HL-60 (cell line): ENCODE measurements around the gene GNB4.

Experiments used
- DNase-seq, 2 experiments: peaks; one replicate each; pipeline ENCODE4 v3.0.0-alpha.2; 2010 to 2020; ENCODE audit warnings: low read depth in 1 of 2, low spot score in 1 of 2
- H3K27ac ChIP-seq: fragments of 250-450 bp; sonication (Bioruptor Pico); replicated peaks from 2 replicates; pipeline ENCODE4 v1.5.1; 2020; ENCODE audit warnings: mild to moderate bottlenecking, moderate library complexity
- H3K27me3 ChIP-seq: fragments of 250-450 bp; sonication (Bioruptor Pico); 2 replicates; pipeline ENCODE4 v1.5.1; 2021; ENCODE audit warnings: mild to moderate bottlenecking, moderate library complexity; ENCODE audit not compliant: insufficient read depth, poor library complexity, severe bottlenecking
- H3K4me3 ChIP-seq: replicated peaks from 2 replicates; pipeline ENCODE4 v1.5.1; 2011; ENCODE audit warnings: mild to moderate bottlenecking, control low read depth, low read length; ENCODE audit not compliant: insufficient read depth
- GABPA ChIP-seq: IDR thresholded peaks from 2 replicates; pipeline ENCODE4 v1.6.1; 2012; ENCODE audit warnings: low read depth
- POLR2AphosphoS5 ChIP-seq: IDR thresholded peaks from 2 replicates; pipeline ENCODE4 v1.6.1; 2012; ENCODE audit warnings: low read depth
- SPI1 ChIP-seq: IDR thresholded peaks from 2 replicates; pipeline ENCODE4 v1.6.1; 2012; ENCODE audit warnings: low read depth, mild to moderate bottlenecking, borderline replicate concordance
- TF ChIP-seq, protein P1 (sequence below): IDR thresholded peaks from one replicate; pipeline ENCODE4 v1.5.1; 2011; ENCODE audit warnings: low read length, control low read depth, inconsistent platforms; ENCODE audit not compliant: insufficient read depth
- TF ChIP-seq, protein P2 (sequence below): IDR thresholded peaks from 2 replicates; pipeline ENCODE4 v1.6.1; 2012; ENCODE audit warnings: low read depth; ENCODE audit not compliant: insufficient replicate concordance

Gene GNB4

DNA sequence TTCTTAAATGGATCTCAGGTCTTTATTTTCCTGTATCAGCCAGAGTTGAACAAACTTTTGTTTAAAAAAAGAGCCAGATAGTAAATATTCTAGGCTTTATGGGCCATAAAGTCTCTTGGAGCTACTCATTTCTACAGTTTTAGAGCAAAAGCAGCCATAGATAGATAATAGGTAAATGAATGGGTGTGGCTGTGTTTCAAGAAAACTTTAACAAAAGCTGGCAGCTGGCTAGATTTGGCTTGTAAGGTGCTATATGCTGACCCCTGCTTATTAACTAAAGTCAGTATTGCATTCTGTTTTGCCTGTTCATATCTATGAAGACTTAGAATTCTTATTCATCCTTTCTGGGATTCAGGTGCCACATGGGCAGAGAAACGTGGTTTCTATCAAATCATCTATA, 74.8 kb downstream of the GNB4 start:
- DNase-seq = no peak
- Histone ChIP-seq H3K27me3 (no peaks in the 10 kb centered on the region), H3K4me3 (no peak overlapping the region), H3K27ac (no peak overlapping the region)
- TF ChIP-seq SPI1 = no peak
- no peak for TF ChIP-seq GABPA
- TF ChIP-seq POLR2AphosphoS5 = no peak
- TF ChIP-seq, protein P1, sequence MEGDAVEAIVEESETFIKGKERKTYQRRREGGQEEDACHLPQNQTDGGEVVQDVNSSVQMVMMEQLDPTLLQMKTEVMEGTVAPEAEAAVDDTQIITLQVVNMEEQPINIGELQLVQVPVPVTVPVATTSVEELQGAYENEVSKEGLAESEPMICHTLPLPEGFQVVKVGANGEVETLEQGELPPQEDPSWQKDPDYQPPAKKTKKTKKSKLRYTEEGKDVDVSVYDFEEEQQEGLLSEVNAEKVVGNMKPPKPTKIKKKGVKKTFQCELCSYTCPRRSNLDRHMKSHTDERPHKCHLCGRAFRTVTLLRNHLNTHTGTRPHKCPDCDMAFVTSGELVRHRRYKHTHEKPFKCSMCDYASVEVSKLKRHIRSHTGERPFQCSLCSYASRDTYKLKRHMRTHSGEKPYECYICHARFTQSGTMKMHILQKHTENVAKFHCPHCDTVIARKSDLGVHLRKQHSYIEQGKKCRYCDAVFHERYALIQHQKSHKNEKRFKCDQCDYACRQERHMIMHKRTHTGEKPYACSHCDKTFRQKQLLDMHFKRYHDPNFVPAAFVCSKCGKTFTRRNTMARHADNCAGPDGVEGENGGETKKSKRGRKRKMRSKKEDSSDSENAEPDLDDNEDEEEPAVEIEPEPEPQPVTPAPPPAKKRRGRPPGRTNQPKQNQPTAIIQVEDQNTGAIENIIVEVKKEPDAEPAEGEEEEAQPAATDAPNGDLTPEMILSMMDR = no peak
- TF ChIP-seq, protein P2, sequence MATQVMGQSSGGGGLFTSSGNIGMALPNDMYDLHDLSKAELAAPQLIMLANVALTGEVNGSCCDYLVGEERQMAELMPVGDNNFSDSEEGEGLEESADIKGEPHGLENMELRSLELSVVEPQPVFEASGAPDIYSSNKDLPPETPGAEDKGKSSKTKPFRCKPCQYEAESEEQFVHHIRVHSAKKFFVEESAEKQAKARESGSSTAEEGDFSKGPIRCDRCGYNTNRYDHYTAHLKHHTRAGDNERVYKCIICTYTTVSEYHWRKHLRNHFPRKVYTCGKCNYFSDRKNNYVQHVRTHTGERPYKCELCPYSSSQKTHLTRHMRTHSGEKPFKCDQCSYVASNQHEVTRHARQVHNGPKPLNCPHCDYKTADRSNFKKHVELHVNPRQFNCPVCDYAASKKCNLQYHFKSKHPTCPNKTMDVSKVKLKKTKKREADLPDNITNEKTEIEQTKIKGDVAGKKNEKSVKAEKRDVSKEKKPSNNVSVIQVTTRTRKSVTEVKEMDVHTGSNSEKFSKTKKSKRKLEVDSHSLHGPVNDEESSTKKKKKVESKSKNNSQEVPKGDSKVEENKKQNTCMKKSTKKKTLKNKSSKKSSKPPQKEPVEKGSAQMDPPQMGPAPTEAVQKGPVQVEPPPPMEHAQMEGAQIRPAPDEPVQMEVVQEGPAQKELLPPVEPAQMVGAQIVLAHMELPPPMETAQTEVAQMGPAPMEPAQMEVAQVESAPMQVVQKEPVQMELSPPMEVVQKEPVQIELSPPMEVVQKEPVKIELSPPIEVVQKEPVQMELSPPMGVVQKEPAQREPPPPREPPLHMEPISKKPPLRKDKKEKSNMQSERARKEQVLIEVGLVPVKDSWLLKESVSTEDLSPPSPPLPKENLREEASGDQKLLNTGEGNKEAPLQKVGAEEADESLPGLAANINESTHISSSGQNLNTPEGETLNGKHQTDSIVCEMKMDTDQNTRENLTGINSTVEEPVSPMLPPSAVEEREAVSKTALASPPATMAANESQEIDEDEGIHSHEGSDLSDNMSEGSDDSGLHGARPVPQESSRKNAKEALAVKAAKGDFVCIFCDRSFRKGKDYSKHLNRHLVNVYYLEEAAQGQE = no peak

DNA sequence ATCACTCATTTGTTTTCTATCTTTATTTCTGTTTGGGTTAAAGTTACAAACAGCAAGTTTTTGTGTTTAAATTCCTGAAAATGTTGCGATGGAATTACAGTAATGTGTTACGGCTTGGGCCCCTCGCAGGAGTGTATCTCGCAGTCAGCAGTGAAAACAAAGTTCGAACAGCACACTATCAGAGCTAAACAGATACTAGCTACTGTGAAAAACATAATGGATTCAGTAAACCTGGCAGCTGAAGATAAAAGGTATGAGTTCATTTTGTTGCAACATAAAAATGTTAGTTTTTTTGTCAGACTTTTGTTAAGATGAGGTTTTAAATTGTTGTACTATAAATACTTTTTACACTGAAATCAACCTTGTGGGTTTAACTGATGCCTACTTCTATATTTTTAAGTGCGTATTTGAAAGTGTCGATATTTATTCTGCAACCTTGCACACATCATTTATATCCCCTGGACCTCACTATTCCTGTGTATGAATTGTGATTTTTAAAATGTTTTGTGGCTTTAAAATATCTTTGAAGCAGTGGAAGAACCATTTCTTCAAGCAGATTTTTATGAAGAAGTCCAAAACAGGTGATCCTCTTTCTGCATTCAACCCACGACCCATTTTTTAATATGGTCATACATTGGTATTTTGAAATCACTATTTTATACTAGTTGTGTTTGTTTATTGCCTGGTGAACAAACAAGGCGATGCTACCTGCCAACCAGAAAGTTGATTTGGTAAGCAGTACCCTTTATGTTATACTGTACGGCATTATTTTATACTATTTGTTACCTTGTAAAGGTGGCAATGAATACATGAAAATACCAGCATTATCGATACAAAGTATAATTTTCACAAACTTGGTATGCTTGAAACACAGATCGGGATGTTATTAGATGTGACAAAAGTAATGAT, 75.9 kb downstream of the GNB4 start:
- H3K27me3 ChIP-seq = no peaks in the 10 kb centered on the region
- TF ChIP-seq, protein P1 = no peak
- TF ChIP-seq SPI1 = no peak
- TF ChIP-seq, protein P2 = no peak
- no peak for TF ChIP-seq POLR2AphosphoS5
- TF ChIP-seq GABPA = no peak
- no peak for DNase-seq
- H3K27ac ChIP-seq = no peak overlapping the region
- no peak overlapping the region for H3K4me3 ChIP-seq

DNA sequence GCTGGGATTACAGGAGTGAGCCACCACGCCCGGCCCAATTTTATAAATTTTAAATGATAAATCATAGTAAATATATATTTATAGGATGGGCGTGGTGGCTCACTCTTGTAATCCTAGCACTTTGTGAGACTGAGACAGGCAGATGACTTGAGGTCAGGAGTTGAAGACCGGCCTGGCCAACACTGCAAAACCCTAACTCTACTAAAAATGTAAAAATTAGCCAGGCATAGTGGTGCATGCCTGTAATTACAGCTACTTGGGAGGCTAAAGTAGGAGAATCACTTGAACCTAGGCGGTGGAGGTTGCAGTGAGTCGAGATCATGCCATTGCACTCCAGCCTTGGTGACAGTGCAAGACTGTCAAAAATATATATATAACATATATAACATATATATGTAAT, 77.3 kb downstream of the GNB4 start:
- Histone ChIP-seq H3K4me3 (no peak overlapping the region), H3K27me3 (no peaks in the 10 kb centered on the region), H3K27ac (no peak overlapping the region)
- no peak for TF ChIP-seq GABPA
- TF ChIP-seq, protein P1 = no peak
- TF ChIP-seq, protein P2 = no peak
- no peak for TF ChIP-seq SPI1
- TF ChIP-seq POLR2AphosphoS5 = no peak
- no peak for DNase-seq
